Measurements from ENCODE around the gene CST9L. TPM values are rescaled to one million over a fixed set of nuclear protein-coding genes. Genes with fewer than 3 reads are reported as not detected.

Gene CST9L
- total and polyA plus RNA-seq, 7 donors, result not detected

DNA sequence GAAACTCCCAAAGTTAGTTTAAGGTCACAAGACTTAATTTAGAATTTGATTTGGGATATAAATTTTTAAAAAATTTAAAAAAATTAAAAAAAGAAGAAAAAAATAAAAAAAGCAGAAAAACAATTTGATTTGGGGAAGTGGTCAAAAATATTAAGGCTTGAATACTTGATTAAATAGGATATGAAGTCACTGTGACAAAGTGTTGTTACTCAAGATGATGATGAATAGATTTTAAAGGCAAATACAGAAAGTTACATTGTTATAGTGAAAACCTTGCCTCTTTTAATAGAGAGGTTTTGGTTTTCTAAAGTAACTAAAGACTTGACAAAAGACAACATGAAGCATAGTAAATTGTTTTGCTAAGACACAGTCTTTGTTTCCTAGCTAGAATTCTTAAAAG is 30.2 kb upstream of the CST9L start:
- Histone ChIP-seq H3K4me1 (no peaks in the 10 kb centered on the region), H3K9me3 (no peaks in the 10 kb centered on the region), H3K27ac (no peak overlapping the region), H3K36me3 (no peaks in the 10 kb centered on the region), H3K27me3 (no peaks in the 10 kb centered on the region), H3K4me3 (no peak overlapping the region)
- TF ChIP-seq, protein P1, sequence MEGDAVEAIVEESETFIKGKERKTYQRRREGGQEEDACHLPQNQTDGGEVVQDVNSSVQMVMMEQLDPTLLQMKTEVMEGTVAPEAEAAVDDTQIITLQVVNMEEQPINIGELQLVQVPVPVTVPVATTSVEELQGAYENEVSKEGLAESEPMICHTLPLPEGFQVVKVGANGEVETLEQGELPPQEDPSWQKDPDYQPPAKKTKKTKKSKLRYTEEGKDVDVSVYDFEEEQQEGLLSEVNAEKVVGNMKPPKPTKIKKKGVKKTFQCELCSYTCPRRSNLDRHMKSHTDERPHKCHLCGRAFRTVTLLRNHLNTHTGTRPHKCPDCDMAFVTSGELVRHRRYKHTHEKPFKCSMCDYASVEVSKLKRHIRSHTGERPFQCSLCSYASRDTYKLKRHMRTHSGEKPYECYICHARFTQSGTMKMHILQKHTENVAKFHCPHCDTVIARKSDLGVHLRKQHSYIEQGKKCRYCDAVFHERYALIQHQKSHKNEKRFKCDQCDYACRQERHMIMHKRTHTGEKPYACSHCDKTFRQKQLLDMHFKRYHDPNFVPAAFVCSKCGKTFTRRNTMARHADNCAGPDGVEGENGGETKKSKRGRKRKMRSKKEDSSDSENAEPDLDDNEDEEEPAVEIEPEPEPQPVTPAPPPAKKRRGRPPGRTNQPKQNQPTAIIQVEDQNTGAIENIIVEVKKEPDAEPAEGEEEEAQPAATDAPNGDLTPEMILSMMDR (IDR thresholded peaks at IDR 0.05), result no peak
- TF ChIP-seq POLR2A (IDR thresholded peaks at IDR 0.05) (no peak), POLR2AphosphoS5 (IDR thresholded peaks at IDR 0.05) (no peak), EP300 (IDR thresholded peaks at IDR 0.05) (no peak)
- no peak for DNase-seq
- intact Hi-C loops (cut with DNase I), result no loop called here

DNA sequence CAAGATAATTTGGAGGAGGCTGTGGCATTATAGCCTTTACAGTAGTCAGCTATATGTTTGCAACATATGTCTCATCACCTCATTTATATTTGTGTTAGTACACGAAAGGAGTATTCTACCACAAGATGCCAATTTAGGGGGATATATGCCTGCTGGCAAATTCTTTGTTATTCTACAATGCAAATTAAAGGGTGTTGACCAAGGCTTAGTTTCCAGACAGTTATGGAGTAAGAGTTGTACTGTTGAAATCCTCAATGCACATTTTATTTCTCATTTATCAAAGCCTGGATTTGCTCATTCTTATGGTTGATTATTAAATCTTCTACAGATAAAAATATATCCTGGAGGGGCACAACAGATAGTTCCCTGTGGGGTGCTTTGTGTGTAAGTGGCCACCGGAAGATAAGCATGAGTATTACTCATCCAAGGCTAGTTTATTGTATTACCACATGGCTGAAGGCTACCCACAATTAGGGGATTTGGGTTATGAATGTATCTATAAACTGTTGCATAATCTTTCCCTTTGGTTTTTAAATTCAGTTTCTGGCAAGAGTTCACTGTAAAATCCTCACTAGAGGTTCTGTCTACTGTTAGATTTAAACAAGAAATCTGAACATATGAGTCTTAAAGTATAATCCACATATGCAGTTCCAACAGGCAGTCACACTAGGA is 28.4 kb upstream of the CST9L start:
- TF ChIP-seq POLR2AphosphoS5 (IDR thresholded peaks at IDR 0.05) (no peak), POLR2A (IDR thresholded peaks at IDR 0.05) (no peak), EP300 (IDR thresholded peaks at IDR 0.05) (no peak)
- TF ChIP-seq, protein P1 (IDR thresholded peaks at IDR 0.05), result no peak
- Histone ChIP-seq H3K9me3 (no peaks in the 10 kb centered on the region), H3K27ac (no peak overlapping the region), H3K36me3 (no peaks in the 10 kb centered on the region), H3K4me1 (no peaks in the 10 kb centered on the region), H3K4me3 (no peak overlapping the region), H3K27me3 (no peaks in the 10 kb centered on the region)
- no peak for DNase-seq
- intact Hi-C loops (cut with DNase I), result no loop called here
- WGBS, 2 donors, result 53 to 73% methylated on average over 2 of the region's 2 CpGs

DNA sequence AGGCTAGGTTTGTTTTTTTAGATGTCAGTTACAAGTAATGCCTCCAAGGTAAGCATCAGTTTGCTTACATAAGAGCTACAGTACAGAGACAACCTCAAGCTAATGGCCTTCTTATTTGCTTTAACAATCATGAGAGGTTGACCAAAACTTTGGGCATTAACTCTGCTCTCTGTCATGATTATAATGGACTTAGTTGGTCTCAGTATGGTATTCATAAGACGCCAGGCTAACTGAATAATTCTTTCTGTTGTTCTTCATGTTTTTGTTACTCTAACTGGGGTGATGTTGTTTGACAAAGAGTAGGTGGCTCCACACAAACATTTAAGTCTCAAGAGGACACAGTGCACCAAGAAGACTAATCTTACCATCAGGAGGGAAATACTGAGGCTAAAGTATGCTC is 27.7 kb upstream of the CST9L start:
- Histone ChIP-seq H3K27ac (no peak overlapping the region), H3K4me1 (no peaks in the 10 kb centered on the region), H3K36me3 (no peaks in the 10 kb centered on the region), H3K4me3 (no peak overlapping the region), H3K27me3 (no peaks in the 10 kb centered on the region), H3K9me3 (no peaks in the 10 kb centered on the region)
- intact Hi-C loops (cut with DNase I), result no loop called here
- TF ChIP-seq, protein P1 (IDR thresholded peaks at IDR 0.05), result no peak
- TF ChIP-seq POLR2AphosphoS5 (IDR thresholded peaks at IDR 0.05) (no peak), EP300 (IDR thresholded peaks at IDR 0.05) (no peak), POLR2A (IDR thresholded peaks at IDR 0.05) (no peak)
- no peak for DNase-seq
- 72 to 86% methylated on average over 1 of the region's 1 CpG for WGBS, 2 donors

DNA sequence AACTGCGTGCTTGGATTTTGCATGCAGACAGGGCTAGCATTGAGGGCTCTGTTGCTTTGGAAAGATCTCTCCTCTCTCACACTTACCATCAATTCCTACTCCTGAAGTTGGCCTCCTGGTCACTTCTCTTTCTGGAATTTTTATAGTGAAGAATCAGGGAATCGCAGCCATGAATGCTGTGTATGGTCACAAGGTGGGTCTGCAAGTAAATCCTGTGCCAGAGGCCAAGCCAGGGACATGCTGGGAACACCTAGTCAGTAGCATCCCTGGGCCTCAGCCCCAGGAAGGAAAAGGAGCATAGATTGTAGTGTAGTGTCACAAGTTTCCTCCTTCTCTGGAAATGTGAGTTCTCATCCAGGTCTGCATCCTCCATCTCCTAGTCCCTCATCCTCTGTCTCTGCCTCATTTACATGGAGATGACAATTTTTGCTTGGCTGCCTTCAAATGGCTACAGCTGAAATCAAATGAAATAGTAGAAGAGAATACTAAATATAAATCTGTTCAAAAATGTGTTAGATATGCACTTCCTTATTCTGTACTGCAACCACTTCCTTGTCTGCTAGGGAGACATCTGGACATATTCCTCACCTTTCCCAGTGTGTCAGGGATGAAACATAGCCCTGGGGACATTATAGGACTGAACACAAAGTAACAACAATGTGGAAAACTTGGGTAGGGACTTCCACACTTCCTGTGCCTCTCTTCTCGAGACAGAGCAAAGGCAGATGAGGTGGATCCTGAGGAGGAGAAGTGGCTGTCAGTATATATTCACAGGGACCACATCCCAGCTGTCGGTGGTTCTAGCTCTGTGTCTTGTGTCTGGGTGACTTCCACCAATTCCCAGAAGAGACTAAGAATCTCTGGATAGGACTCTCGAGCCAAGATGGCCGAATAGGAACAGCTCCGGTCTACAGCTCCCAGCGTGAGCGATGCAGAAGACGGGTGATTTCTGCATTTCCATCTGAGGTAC is 20.4 kb upstream of the CST9L start:
- no peaks in the 10 kb centered on the region for H3K27me3 ChIP-seq
- 85 to 87% methylated on average over 10 of the region's 10 CpGs for WGBS, 2 donors
- no peaks in the 10 kb centered on the region for H3K4me1 ChIP-seq
- intact Hi-C loops (cut with DNase I), result no loop called here
- DNase-seq, result no peak
- H3K27ac ChIP-seq, result no peak overlapping the region
- no peaks in the 10 kb centered on the region for H3K9me3 ChIP-seq
- no peak overlapping the region for H3K4me3 ChIP-seq
- no peaks in the 10 kb centered on the region for H3K36me3 ChIP-seq
- no peak for TF ChIP-seq POLR2A (IDR thresholded peaks at IDR 0.05)
- no peak for TF ChIP-seq POLR2AphosphoS5 (IDR thresholded peaks at IDR 0.05)
- TF ChIP-seq, protein P1 (IDR thresholded peaks at IDR 0.05), result no peak
- TF ChIP-seq EP300 (IDR thresholded peaks at IDR 0.05), result no peak

Measured in sigmoid colon (tissue), 7 donors.